Left lung (tissue), 10 donors: ENCODE data around the gene RITA1. TPM values are rescaled to one million over a fixed set of nuclear protein-coding genes. Genes with fewer than 3 reads are reported as not detected.
A peak's percentile ranks its signal among the peaks of the same experiment; 100 is the strongest.

Experiments
- ATAC-seq: fragments of 200-7000 bp; cut with Tn5 transposase; one replicate; pipeline ENCODE4 v1.9.1; 2020; ENCODE audit warnings: moderate library complexity
- DNase-seq, 4 donors: peaks; one replicate each; pipeline ENCODE4 v3.0.0-alpha.2; 2013 to 2020
- H3K27ac ChIP-seq, 2 donors: fragments of 200-600 bp; sonication (generic) in 1 of 2; one replicate each; pipeline versions ENCODE4 v1.5.0 to v1.8.0; 2020 to 2021
- H3K27me3 ChIP-seq, 2 donors: fragments of 200-600 bp; sonication (generic) in 1 of 2; one replicate each; pipeline versions ENCODE4 v1.5.0 to v1.8.0; 2020 to 2021
- H3K36me3 ChIP-seq, 2 donors: fragments of 200-600 bp; sonication (generic) in 1 of 2; one replicate each; pipeline versions ENCODE4 v1.5.0 to v1.8.0; 2020 to 2021
- H3K4me1 ChIP-seq, 2 donors: fragments of 200-600 bp; one replicate each; pipeline ENCODE4 v1.8.0; 2021
- H3K4me3 ChIP-seq, 2 donors: fragments of 200-600 bp; sonication (generic) in 1 of 2; one replicate each; pipeline versions ENCODE4 v1.5.0 to v1.8.0; 2020 to 2021; ENCODE audit warnings: mild to moderate bottlenecking in 1 of 2
- H3K9me3 ChIP-seq, 2 donors: fragments of 200-600 bp; sonication (generic) in 1 of 2; one replicate each; pipeline versions ENCODE4 v1.5.0 to v1.8.0; 2020 to 2021
- CTCF ChIP-seq, 2 donors: fragments of 200-600 bp; sonication (generic) in 1 of 2; IDR thresholded peaks; one replicate each; pipeline versions ENCODE4 v1.5.0 to v1.8.0; 2021; ENCODE audit warnings: antibody characterized with exemption in 2 of 2
- intact Hi-C, 2 donors: fragments of 100-400 bp; cut with DNase I; formaldehyde crosslinking; loops; one replicate each; pipeline versions ENCODE4 v1.11.2 to v1.14.2; 2022
- polyA plus RNA-seq, 6 donors: library from polyadenylated mRNA; unstranded; fragments of 120-200 nt; gene quantifications; one replicate each; pipeline ENCODE4 v1.2.1, GENCODE V29; 2013; ENCODE audit not compliant: insufficient read length in 6 of 6
- total RNA-seq, 2 donors: library from RNA; stranded (reverse); fragmentation: NEBNext Ultra II Directional; extraction: Animal tissue kit (Norgen Biotek cat#: 25700); gene quantifications; one replicate each; pipeline ENCODE4 v1.2.1, GENCODE V29; 2021
- donor health status: DM: no; HTN: yes; CAD: no.
- donor health status: DM: no; HTN: no; CAD: no.

Gene RITA1
- total and polyA plus RNA-seq, 8 donors: 9.1 to 17.3 (median 11.9) TPM

- TF ChIP-seq CTCF (IDR thresholded peaks at IDR 0.05): no peak
- intact Hi-C loops: no loop called here
- peaks cover 0 to 12% of the 10 kb centered on the region in 2 donors for H3K36me3 ChIP-seq
These were observed 478 bp downstream of the RITA1 start for GRCh38 chr12:113186033-113186365.

GRCh38 chr12:113186666-113187325 lies 1.3 kb downstream of the RITA1 start:
- Histone ChIP-seq H3K9me3 (no peaks in the 10 kb centered on the region), H3K27ac (no peak overlapping the region), H3K4me3 (peak overlapping the region; percentile 100), H3K27me3 (no peaks in the 10 kb centered on the region), H3K4me1 (peaks cover 5 to 46% of the 10 kb centered on the region in 2 donors), H3K36me3 (peaks cover 0 to 18% of the 10 kb centered on the region in 2 donors)
- intact Hi-C loops: no loop called here
- no peak for TF ChIP-seq CTCF (IDR thresholded peaks at IDR 0.05)
- DNase-seq (no peak), ATAC-seq (no peak)

More at GRCh38 chr12:113186033-113186365, 478 bp downstream of the RITA1 start:
- peak overlapping the region in 1 of 2 donors; percentile 97 for H3K27ac ChIP-seq
- no peaks in the 10 kb centered on the region for H3K27me3 ChIP-seq
- ATAC-seq (no peak), DNase-seq (no peak)
- peak overlapping the region; percentile 100 for H3K4me3 ChIP-seq
- no peaks in the 10 kb centered on the region for H3K9me3 ChIP-seq
- peaks cover 5 to 46% of the 10 kb centered on the region in 2 donors for H3K4me1 ChIP-seq

GRCh38 chr12:113189361-113189760 lies 3.8 kb downstream of the RITA1 start:
- peaks cover 0 to 30% of the 10 kb centered on the region in 2 donors for H3K36me3 ChIP-seq
- intact Hi-C loops: no loop called here
- TF ChIP-seq CTCF (IDR thresholded peaks at IDR 0.05): no peak
- no peak overlapping the region for H3K4me3 ChIP-seq
- H3K27me3 ChIP-seq: no peaks in the 10 kb centered on the region
- peak overlapping the region in 1 of 2 donors; percentile 26 for H3K27ac ChIP-seq
- DNase-seq: no peak
- H3K4me1 ChIP-seq: peaks cover under 1 to 34% of the 10 kb centered on the region in 2 donors
- peak; percentile 1 for ATAC-seq
- no peaks in the 10 kb centered on the region for H3K9me3 ChIP-seq

- no peak for DNase-seq
These were observed 5.2 kb downstream of the RITA1 start for GRCh38 chr12:113190761-113191160.

More at GRCh38 chr12:113190761-113191160, 5.2 kb downstream of the RITA1 start:
- no peak overlapping the region for H3K4me3 ChIP-seq
- peaks cover 0 to 30% of the 10 kb centered on the region in 2 donors for H3K36me3 ChIP-seq
- no peak for ATAC-seq
- no peak for TF ChIP-seq CTCF (IDR thresholded peaks at IDR 0.05)
- H3K9me3 ChIP-seq: no peaks in the 10 kb centered on the region
- peaks cover 0 to 31% of the 10 kb centered on the region in 2 donors for H3K4me1 ChIP-seq
- no peaks in the 10 kb centered on the region for H3K27me3 ChIP-seq
- H3K27ac ChIP-seq: no peak overlapping the region
- intact Hi-C loops: loop anchor here in 1 of 2 donors (10.0 kb wide), 1 partner anchor 234 kb away; the partner anchor contains the start of gene SDSL
